Activated T-cell treated with anti-CD3 and anti-CD28 coated beads for 4 hours (primary cell): Measurements from ENCODE around the gene ITGB5.

Experiments used
- DNase-seq: peaks from one replicate; pipeline ENCODE4 v3.0.0-alpha.2; 2020

Gene ITGB5

DNA sequence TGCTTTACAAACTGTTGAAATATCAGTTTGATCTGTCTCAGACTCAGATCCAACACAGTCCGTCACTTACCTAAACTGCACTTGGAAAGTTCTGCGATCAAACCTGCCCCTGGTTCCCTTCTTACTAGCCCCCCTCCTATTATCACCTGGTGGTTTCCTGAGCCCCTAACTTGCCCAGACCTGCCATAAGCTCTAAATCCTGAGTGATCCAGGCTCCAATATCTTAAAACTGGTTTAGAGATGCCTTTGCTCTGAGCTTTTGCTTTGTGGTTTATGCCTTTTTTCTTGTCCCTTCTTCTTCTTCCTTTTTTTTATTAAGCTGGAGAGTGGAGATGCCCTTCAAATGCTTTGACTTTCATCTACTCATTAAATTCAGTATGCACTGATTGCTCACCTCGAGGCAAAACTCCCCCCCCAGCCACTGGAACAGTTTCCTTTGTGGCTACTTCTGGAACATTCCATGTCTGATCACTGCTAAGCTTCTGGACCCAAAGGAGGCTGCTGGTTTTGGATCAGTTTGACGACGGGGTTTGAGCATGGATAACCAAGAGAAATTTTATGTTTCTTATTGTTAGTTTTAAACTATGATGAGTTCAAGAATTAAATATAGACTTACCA, 3.5 kb upstream of the ITGB5 start:
- no peak for DNase-seq

DNA sequence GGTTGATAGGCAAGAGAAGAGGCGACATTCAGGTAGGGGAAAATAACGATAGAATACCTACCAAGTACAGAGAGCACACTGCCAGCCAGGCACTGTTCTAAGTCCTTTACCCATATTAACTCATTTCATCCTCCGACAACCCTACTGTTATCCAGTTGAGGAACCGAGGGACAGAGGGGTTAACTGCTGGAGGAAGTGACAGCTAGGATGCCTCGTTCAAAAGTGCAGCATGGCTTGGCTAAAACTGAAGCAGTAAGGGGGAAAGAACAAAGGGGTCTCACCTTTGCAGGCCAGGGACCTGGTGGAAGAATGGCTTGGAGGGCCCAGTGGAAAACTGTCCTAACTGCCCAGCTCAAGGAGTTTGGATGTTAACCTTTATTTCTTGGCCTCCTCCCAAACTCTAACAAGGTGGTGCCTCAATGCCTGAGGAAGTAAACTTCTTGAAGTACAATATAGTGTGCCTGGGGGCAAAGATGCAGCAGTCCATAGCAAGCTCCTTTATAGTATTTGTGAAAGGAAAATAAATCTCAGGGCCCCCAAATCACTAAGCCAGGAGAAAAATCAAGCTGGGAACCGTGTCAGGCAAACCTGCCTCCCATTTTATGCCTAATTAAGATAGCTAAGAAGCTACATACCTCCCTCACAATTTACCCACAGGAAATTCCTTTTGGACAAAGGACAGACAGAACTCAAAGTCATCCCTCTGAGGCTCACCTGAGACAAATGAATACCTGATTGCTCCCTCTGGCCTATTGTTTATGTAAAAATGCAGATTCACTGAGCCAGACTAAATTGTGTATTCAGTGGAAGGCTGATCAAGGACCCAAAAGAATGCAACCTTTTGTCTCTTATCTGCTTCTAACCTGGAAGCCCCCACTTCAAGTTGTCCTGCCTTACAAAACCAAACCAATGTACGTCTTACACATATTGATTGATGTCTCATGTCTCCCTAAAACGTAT, 1.6 kb upstream of the ITGB5 start:
- DNase-seq, result no peak

DNA sequence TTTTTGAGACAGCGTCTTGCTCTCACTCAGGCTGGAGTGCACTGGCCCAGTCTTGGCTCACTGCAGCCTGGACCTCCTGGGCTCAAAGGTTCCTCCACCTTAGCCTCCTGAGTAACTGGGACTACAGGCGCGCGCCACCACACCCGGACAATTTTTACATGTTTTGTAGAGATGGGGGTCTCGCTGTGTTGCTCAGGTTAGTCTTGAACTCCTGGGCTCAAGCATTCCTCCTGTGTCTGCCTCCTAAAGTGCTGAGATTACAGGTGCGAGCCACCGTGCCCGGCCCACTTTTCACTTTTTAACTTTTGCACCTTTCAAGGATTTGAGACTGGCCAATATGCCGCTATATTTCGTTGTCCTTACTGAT, 750 bp upstream of the ITGB5 start:
- no peak for DNase-seq

DNA sequence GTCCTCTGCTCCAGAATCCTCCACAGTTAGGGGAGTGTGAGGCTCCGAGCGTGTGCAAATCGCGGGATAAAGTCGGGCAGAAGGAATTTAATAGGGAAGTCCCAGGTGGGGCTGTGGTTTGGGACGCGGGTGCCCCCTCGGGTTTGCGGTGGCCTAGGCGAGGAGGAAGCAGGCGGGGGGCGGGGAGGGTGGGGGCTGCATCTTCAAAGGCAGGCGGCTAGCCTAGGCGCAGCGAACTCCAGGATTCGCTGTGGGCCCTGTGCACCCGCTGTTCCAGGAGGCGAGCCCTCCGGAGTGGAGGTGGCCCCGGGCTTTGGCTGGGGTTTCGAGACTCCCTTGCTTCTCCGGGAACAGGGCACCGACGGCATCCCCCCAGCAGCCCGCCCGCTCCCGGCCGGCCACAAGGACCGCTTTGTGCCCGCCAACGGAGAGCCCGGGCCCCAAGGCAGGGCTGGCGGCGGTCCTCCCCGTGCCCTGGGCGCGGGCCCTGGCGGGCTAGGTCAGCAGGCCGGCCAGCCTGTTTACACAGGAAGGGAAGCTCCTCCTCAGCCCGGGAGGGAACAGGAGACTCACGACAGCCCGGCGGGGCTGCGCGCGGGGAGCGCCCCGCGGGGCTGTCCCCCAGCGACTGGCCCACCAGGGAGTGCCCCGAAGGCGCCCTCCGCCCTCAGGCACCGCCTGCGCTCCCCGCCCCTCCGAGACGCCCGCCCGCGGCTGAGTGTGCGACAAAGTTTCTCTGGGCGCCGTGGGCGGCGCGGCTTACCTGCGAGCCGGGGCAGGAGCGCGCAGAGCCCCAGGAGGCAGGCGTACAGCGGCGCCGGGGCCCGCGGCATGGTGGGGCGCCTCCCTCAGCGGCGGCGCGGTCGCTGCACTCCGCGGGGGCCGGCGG, 753 bp downstream of the ITGB5 start:
- peak; percentile 39 for DNase-seq

DNA sequence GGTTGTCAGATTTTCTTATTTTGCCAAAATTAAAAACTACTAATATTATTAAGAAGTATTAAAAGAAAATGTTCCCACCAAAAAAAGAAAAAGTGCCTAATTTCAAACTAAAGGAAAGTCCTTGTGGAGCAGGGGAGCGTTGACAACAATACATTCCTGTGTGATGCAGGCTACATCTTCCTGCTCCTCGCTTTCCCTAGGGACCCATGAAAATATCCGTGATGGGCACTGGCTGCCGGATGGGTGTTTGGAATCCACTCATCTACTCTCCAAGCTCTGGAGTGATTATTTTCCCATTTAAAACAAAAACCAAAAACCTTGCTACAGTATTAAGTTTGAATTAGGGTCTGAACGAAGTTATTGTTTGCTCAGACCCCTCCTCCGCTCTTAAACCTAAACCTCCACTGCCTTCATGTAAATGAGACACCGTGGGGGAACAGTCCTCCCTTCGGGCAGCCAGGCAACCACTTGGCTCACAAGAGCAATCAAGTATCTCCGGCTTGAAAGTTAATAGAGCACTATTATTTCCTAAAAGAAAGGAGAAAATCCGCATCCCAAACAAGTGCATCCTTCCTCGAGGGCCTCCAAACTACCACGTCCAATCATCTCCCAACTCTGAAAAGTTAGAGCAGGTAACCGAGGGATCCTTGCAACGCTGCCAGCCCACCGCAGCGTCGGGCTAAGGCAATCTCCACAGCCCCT, 1.5 kb downstream of the ITGB5 start:
- DNase-seq, result no peak

DNA sequence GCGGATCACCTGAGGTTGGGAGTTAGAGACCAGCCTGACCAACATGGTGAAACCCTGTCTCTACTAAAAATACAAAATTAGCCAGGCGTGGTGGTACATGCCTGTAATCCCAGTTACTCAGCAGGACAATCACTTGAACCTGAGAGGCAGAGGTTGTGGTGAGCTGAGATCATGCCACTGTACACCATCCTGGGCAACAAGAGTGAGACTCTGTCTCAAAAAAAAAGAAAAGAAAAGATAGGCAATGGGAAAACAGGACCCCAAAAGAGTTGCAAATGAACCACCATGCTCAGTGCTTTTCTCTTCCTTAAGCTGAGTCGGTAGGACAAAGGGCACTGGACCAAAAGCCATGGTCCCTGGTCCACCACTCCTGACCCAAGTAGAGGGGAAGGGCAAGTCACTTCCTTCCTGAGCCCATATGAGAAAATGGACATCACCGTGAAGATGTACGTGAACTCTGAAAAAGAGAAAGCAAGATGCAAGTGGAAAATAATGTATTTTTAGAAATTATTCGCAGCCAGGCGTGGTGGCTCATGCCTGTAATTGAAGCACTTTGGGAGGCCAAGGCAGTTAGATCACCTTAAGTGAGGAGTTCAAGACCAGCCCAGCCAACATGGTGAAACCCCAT, 2.6 kb downstream of the ITGB5 start:
- no peak for DNase-seq

DNA sequence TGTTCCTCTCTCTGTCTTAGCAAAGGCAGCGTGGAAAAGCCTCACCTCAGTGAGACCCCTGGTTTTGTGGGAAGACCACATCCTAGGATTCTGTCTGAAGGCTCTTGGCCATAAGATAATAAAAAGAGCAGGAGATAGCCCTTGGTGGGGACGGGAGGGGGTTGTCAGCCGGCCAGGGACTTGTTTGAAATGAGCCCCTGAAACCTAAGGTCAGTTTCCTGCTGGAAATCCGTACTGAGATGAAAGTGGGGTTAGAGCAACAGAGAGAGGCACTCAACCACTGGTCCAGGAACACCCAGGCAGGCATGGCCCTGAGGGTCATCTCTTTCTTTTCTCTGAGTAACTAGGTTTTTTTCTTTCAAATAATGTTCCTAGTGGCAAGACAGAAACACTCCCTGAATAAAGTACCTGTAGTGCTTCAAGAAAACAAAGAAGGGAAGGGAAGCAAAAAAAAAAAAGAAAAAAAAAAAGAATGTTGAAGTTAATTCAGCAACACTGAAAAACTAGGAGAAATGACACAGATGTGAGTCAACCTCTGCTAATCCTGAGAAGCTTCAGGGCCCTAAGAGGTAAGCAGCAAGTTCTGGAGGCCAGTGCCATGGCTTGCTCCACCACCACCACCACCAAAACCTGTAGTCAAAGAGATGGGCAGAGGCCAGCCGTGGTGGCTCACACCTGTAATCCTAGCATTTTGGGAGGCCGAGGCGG, 3.2 kb downstream of the ITGB5 start:
- DNase-seq, result no peak

DNA sequence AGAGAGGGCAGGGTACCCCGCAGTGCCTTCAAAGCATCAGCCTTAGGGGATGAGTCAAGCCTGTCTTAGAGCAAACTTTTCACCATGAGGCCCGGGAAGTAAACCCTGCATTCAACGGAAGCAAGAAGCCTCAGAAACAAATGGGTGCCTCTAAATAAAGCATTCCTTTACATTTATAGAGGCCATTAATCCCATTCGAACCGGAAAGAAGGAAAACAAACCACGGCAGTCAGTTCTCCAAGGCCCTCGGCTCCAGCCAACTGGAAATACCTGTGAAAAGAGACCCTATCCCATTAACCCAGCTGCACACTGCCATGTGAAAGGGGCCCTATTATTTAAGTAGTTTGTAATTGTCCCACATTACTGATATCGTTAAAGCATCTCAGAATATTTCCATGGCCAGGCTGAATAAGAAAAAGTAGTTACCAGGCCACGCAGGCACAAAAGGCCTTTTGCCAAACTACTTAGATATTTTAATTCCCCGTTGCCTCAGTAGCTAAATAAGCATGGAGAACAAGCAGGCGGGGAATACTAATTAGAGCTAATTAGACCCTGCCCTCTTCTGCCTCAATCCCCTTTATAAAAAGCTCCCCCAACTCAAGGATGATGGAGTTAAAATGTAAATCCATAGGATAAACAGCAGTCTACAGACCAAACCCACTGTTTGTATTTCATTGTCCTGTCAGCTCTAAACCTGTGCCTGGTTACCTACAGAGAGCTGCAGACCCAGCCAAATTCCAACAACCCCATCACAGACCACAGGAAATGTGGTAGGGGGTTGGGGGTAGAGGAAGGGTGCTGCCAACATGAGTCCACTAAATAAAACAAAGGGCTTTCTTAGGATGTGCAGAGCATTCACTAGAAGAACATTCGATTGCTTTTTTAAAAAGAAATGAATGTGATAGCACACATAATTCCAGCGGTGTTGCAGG, 4.1 kb downstream of the ITGB5 start:
- no peak for DNase-seq

DNA sequence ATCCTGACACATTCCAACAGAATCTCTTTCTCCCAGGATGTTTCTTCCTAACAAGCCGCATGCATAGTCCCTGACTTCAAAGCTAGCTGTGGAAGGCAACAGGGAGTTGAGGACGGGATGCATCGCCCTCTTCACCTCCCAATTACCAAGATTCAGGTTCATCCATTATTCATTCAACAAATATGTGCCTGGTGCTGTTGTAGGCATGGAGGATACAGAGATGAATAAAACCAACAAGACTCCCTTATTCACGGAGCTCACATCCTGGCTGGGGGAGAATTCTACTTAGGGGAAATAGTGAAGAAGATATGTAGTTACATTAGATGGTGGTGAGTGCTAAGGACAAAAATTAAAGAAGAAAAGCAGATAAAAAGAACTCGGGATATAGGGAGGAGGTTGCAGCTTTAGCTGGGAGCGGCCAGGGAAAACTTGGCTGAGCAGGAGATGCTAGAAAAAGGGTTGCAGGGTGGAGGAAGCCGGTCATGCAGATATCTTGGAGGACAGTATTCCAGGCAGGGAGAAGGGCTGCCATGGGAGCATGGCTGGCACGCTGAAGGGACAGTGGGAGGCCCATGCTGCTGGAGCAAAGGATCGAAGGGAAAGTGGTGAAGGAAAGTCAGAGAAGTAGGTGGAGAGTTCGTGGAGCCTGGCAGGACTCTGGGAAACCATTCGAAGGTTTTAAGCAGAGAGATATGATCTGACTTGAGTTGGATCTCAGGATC, 5.0 kb downstream of the ITGB5 start:
- no peak for DNase-seq

DNA sequence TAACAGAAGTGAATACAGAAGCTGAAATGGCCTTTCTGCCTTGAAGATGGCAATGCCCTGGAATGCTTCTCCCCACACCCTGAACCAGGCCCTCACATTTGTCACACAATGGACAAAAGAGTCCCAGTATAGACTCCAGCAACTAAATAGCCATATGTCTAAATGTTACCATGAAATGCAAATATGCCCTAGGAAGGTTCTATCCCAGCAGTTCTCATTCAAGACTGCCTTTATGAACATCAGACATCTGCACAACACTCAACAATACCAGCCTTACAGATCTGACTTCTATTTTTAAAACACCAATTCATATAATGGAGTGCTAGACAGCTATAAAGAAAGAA, 7.9 kb downstream of the ITGB5 start:
- no peak for DNase-seq

DNA sequence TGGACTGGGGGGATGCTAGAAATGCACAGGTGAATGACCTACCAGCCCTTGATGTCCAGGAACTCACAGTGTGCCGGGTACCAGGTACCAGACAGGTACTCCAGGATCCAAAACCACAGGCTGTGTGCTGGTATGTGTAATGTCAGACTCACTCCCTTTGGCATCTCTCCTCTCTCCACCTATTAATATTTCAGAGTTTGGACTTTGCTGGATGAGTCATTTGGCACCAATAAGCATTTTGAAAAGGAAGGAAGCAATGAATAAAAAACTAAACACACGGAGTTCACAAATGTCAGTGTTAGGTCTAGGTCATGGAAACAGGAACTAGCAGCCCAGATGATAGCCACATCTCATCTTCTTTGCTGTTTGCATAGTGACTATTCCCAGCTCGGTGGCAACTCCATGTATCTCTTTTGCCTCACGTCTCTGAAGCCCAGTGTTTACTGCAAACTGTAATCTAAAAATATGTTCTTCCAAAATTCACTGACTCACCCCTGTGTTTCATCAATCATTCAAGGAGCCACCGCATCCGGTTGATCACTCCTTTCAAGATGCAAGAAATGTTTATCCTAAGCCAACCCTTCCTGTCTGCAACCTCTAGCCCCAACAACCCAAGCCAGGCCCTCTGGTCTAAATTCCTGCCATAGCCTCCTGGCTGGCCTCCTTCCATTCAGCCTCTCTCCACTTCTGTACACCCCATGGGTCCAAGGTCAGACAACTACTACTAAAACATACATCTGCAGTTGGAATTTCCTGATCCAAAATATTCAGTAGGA, 8.4 kb downstream of the ITGB5 start:
- DNase-seq, result no peak

DNA sequence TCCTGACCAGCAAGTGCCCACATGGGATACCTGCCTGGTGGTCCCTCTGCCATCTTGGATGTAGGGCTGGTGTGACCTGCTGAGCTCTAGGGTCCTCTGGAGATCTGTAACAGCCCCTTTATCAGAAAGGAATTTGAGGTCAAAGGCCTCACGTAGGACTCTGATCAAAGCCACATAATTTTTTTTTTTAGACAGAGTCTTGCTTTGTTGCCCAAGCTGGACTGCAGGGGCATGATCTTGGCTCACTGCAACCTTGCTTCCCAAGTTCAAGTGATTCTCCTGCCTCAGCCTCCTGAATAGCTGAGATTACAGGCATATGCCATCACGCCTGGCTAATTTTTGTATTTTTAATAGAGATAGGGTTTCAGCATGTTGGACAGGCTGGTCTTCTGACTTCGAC, 9.5 kb downstream of the ITGB5 start:
- DNase-seq, result no peak

DNA sequence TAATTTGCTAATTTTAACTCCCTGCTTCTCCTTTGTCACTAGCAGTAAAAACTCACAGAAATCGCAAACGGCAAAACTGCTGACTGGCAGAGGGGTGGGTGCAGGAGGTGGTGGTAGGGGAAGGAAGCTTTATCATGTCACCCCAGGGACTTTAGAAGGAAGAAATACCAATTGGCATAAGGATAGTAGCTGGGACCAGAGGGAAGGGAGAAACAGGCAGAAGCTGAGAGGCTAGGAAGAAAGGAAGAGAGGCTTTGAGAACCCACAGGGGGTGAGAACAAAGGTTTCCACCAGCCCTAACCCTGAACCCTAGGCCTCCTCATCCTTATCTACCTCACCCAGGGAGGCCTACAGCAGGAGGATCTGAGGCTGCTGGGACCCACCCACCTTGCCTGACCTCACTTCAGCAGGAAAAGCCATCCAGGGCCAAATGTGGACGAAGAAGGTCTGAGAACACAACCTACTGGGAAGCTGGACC, 10.7 kb downstream of the ITGB5 start:
- DNase-seq, result no peak

DNA sequence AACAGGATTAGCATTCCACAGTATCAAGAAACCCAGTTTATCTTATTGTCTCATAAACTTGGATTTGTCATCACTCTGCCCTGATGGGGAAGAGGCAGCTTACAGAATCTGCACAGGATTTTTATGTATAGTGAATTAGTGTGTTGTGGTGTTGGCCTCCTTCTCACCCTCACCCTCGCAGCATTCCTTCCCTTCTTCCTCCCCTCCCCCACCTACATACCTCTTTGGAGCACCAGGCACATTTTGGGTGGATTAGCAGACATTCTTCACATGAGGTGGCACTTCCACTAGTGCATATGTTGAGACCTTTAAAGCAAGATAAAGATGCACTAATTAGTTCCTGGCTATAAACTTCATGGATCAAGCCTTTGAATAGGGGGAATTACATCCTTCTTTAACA, 13.9 kb downstream of the ITGB5 start:
- DNase-seq, result no peak

DNA sequence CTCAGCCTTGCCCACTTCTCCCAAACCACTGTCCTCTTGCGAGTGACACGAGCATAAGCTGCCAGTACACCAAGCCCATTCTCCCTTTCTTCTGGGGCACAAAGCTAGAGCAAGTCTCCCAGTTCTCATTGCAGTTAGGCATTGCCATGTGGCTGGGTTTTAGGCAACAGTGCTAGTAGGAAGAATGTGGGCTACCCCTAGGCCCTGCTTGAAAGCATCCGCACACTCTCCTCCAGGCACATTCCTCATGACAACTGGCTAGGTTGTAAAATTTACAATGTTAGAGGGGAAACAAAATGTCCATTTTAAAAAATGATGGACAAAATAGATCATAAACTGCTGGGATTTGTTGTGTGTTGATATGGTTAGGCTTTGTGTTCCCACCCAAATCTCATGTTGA, 19.7 kb downstream of the ITGB5 start:
- DNase-seq, result no peak

DNA sequence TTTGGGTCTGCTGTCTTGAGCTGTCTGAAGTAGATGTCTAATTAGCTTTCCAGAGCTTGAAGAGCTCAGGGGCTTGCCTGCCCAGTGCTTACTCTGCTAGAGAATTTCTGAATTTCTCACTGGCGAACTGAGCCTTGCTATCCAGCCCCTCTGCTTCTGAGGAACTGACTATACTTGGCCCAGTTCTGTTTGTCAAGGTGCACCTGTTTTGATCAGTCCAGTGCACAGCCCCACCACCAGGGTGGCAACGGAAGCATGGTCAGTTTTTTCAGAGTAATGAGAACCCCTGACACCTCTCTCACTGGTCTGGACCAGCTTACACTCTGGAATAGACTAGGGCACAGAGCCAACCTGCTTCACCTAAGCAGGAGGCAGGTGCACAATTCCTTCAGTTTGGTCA, 25.2 kb downstream of the ITGB5 start:
- no peak for DNase-seq

DNA sequence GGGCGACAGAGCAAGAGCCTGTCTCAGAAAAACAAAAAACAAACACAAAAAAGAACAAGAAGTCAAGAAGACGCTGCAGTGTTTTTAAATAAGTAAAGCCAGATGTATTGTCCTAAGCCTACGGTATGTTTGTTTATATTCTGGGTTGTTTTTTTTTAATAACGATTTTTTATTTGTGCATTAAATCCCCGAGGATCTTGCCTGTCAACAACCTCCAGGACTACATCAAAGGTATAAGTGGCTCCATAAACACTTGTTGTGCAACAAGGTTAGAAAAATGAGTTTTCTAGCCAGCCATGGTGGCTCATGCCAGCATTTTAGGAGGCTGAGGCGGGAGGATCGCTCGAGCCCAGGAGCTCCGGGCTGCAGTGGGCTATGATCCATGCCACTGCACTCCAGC, 26.1 kb downstream of the ITGB5 start:
- DNase-seq, result no peak

DNA sequence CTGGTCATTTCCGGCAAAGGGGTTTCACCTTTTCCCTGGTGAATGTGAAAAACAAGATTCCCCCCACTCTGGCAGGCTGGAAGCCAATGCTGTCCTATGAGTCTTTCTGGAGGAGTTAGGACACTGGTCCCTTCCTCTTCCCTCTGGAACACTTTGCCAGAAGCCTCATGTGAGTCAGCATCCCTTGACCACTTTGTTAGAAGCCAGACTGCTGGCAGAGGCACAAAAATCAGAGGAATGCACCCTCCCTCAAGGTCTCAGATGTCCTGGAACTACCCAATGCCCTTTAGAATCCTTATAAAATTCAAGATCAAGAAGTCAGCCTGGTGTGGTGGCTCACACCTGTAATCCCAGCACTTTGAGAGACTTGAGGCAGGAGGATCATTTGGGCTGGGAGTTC, 26.6 kb downstream of the ITGB5 start:
- no peak for DNase-seq

DNA sequence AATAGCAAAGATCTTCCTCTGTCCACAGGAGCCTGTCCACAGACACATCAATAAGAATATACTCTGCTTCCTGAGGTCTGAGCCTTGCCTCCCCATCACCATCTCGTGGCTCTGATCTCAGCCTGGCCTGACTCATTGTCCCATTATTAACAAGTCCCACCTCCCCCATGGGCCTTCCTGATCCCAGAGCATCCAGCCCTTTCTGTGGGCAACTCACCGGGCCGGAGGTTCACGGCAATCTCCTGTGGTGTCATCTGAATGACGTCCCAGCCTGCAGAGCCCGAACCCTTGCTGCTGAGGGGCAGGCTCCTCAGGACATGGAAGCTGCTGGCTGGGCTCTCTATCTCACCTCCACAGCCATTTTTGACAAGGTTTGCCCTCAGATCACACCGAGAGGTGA, 28.1 kb downstream of the ITGB5 start:
- DNase-seq, result no peak
